Naive thymus-derived CD8-positive, alpha-beta T cell (primary cell): Measurements from ENCODE around the gene TMEM169. TPM values are rescaled to one million over a fixed set of nuclear protein-coding genes. Genes with fewer than 3 reads are reported as not detected.
"Not testable (repeated sequence)": the region's sequence is repeated elsewhere in the genome, so short reads cannot be mapped to it uniquely, and the experiment has no call there.

Experiments
- ATAC-seq, 2 donors: fragments of 150-1000 bp; cut with Tn5 transposase in 1 of 2; sonication (Bioruptor Pico), chemical (Tn5 transposase) in 1 of 2; 1 replicate in 1 of 2; 2 replicates in 1 of 2; pipeline ENCODE4 v1.10.0; 2021; ENCODE audit warnings: mild to moderate bottlenecking in 2 of 2, moderate library complexity in 2 of 2
- POLR2A ChIA-PET: fragments of 350-600 bp; sonication (Branson Sonifier 250); formaldehyde crosslinking; loops from one replicate; lab custom pipeline; 2021; ENCODE audit warnings: antibody characterized with exemption; lab: Charles Lee
- DNase-seq, 10 donors: peaks; one replicate each; pipeline versions ENCODE4 v3.0.0 to v3.0.0-alpha.2; 2020 to 2022
- H3K27ac Mint-ChIP-seq, 10 donors: one replicate each; pipeline ENCODE4 v1.8.0; 2020 to 2022; ENCODE audit warnings: mild to moderate bottlenecking in 10 of 10, mixed read lengths in 10 of 10, moderate library complexity in 4 of 10, inconsistent platforms in 1 of 10
- H3K27me3 Mint-ChIP-seq, 5 donors: one replicate each; pipeline ENCODE4 v1.8.0; 2021 to 2022; ENCODE audit warnings: mixed read lengths in 5 of 5
- H3K36me3 Mint-ChIP-seq, 3 donors: one replicate each; pipeline ENCODE4 v1.8.0; 2020 to 2022; ENCODE audit warnings: mixed read lengths in 3 of 3, mild to moderate bottlenecking in 2 of 3, inconsistent platforms in 1 of 3
- H3K4me1 Mint-ChIP-seq, 4 donors: one replicate each; pipeline ENCODE4 v1.8.0; 2021 to 2022; ENCODE audit warnings: mixed read lengths in 4 of 4
- H3K4me3 Mint-ChIP-seq, 10 donors: one replicate each; pipeline ENCODE4 v1.8.0; 2020 to 2022; ENCODE audit warnings: mild to moderate bottlenecking in 10 of 10, mixed read lengths in 10 of 10, moderate library complexity in 6 of 10, inconsistent platforms in 1 of 10
- H3K9me3 Mint-ChIP-seq, 9 donors: one replicate each; pipeline ENCODE4 v1.8.0; 2020 to 2022; ENCODE audit warnings: mixed read lengths in 9 of 9, mild to moderate bottlenecking in 3 of 9, inconsistent platforms in 1 of 9, moderate library complexity in 1 of 9
- polyA plus RNA-seq, 3 donors: library from polyadenylated mRNA; unstranded; fragments of 300-500 nt; fragmentation: Illumina TruSeq; gene quantifications; one replicate each; pipeline ENCODE4 v1.2.3, GENCODE V29; 2021
- total RNA-seq, 8 experiments: library from RNA in 2 of 8; stranded (reverse) in 2 of 8; gene quantifications; one replicate each; pipeline ENCODE4 v1.2.3 and lab custom pipeline; 2021 to 2026

The TMEM169 gene
- total and polyA plus RNA-seq, 5 experiments from 2014 or later: 0.73 to 4.1 (median 2.0) TPM

- H3K4me3 Mint-ChIP-seq: no peak overlapping the region
- peak overlapping the region in 4 of 10 donors; percentile 27 to 63 (median 30) for H3K27ac Mint-ChIP-seq
- POLR2A ChIA-PET: no interaction called here
These were observed 58.2 kb downstream of the TMEM169 start for GRCh38 chr2:216139884-216140283.

DNA sequence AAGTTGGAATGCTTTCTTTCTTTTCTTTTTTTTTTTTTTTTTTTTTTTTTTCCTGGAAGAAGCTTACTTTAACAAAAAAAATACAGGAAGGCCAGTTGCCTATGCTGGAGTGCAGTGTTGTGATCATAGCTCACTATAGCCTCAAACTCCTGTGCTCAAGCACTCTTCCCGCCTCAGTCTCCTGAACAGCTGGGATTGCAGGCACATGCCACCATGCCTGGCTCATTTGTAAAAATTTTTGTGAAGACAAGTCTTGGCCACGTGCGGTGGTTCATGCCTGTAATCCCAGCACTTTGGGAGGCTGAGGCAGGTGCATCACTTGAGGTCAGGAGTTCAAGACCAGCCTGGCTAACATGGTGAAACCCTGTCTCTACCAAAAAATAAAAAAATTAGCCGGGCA lies 59.8 kb downstream of the TMEM169 start:
- H3K27ac Mint-ChIP-seq, ATAC-seq: not testable (repeated sequence)
- POLR2A ChIA-PET: interaction anchor here (0.7 kb wide), 1 partner anchor 18 kb away, joined by 3 read pairs; no protein-coding TSS in a partner anchor

More at GRCh38 chr2:216139884-216140283, 58.2 kb downstream of the TMEM169 start:
- Mint-ChIP-seq H3K36me3 (peaks cover 10 to 81% (median 32%) of the 10 kb centered on the region in 3 donors), H3K27me3 (no peaks in the 10 kb centered on the region), H3K4me1 (peaks cover 7 to 36% (median 24%) of the 10 kb centered on the region in 4 donors), H3K9me3 (no peaks in the 10 kb centered on the region)
- DNase-seq (peak in 8 of 10 donors; percentile 5 to 64 (median 37)), ATAC-seq (peak; percentile 64 to 73)

GRCh38 chr2:216142540-216142939 lies 60.8 kb downstream of the TMEM169 start:
- H3K4me1 Mint-ChIP-seq: peaks cover 13 to 34% (median 26%) of the 10 kb centered on the region in 4 donors
- ATAC-seq (peak; percentile 89 to 94), DNase-seq (peak in 6 of 10 donors; percentile 3 to 38 (median 8))
- H3K27me3 Mint-ChIP-seq: no peaks in the 10 kb centered on the region
- POLR2A ChIA-PET: interaction anchor here (0.6 kb wide), 1 partner anchor 32 kb away, joined by 3 read pairs; no protein-coding TSS in a partner anchor
- peak overlapping the region in 6 of 10 donors; percentile 23 to 49 (median 37) for H3K27ac Mint-ChIP-seq
- peaks cover 13 to 57% (median 27%) of the 10 kb centered on the region in 3 donors for H3K36me3 Mint-ChIP-seq
- H3K4me3 Mint-ChIP-seq: peak overlapping the region in 2 of 10 donors; percentile 30 to 31
- no peaks in the 10 kb centered on the region for H3K9me3 Mint-ChIP-seq

More for the DNA sequence above, 59.8 kb downstream of the TMEM169 start:
- Mint-ChIP-seq H3K36me3 (peaks cover 8 to 65% (median 25%) of the 10 kb centered on the region in 3 donors), H3K4me1 (peaks cover 6 to 25% (median 20%) of the 10 kb centered on the region in 4 donors)
- H3K27me3 Mint-ChIP-seq, H3K9me3 Mint-ChIP-seq, H3K4me3 Mint-ChIP-seq, DNase-seq: not testable (repeated sequence)

- POLR2A ChIA-PET: interaction anchor here (0.6 to 0.7 kb wide), 2 partner anchors 188 to 1487 kb away, joined by 3 to 4 read pairs; no protein-coding TSS in a partner anchor
- Mint-ChIP-seq H3K27ac (no peak overlapping the region), H3K36me3 (peaks cover 10 to 40% (median 29%) of the 10 kb centered on the region in 3 donors), H3K4me3 (no peak overlapping the region), H3K4me1 (peaks cover 13 to 35% (median 23%) of the 10 kb centered on the region in 4 donors), H3K27me3 (no peaks in the 10 kb centered on the region), H3K9me3 (no peaks in the 10 kb centered on the region)
- ATAC-seq: no peak
- DNase-seq: no peak
These were observed 62.7 kb downstream of the TMEM169 start for GRCh38 chr2:216144372-216144771.

DNA sequence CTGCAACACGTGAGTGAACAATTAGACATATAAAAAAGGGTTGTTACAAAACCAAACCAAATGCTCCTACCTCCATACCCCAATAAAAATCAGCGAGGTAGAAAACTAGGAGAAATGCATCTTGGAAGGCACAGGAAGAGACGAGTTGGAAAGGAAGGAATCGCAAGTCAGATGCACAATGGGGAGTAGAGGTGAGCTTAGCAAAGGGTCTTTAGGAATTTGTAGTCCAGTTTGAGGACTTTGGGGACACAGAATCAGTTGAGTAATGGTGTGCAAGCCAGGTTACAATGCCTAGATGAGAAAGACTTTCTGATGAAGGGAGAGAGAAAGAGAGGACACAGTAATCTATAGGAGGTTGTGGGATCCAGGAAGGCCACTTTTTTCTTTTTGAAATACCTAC lies 63.1 kb downstream of the TMEM169 start:
- H3K9me3 Mint-ChIP-seq: no peaks in the 10 kb centered on the region
- H3K27ac Mint-ChIP-seq: no peak overlapping the region
- POLR2A ChIA-PET: no interaction called here
- H3K36me3 Mint-ChIP-seq: peaks cover 15 to 35% (median 25%) of the 10 kb centered on the region in 3 donors
- DNase-seq (no peak), ATAC-seq (no peak)
- H3K4me1 Mint-ChIP-seq: peaks cover 18 to 31% (median 24%) of the 10 kb centered on the region in 4 donors
- H3K27me3 Mint-ChIP-seq: no peaks in the 10 kb centered on the region
- no peak overlapping the region for H3K4me3 Mint-ChIP-seq

DNA sequence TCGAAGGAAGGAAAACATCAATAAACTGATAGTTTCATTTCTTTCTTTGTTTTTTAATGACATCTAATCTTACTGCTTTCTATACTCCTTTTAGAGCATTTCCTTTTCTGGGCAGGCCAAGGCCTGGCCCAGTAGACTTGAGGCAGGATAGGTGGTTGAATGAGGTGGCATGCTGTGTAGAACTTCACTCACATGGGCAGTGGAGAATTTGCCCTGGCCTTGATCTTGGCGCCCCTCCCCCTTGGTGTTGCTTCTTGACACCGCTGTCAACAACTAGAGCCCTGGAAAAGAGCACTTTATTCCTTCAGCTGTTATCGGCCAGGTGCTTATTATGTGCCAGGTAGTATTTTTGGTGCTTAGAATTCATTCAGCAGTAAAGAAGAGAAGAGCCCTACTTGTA lies 64.9 kb downstream of the TMEM169 start:
- no peak for ATAC-seq
- Mint-ChIP-seq H3K36me3 (peaks cover 16 to 19% (median 17%) of the 10 kb centered on the region in 3 donors), H3K4me1 (peaks cover 15 to 30% (median 24%) of the 10 kb centered on the region in 4 donors), H3K27me3 (no peaks in the 10 kb centered on the region), H3K27ac (peak overlapping the region in 8 of 10 donors; percentile 15 to 81 (median 56)), H3K9me3 (no peaks in the 10 kb centered on the region), H3K4me3 (no peak overlapping the region)
- no peak for DNase-seq
- POLR2A ChIA-PET: no interaction called here

DNA sequence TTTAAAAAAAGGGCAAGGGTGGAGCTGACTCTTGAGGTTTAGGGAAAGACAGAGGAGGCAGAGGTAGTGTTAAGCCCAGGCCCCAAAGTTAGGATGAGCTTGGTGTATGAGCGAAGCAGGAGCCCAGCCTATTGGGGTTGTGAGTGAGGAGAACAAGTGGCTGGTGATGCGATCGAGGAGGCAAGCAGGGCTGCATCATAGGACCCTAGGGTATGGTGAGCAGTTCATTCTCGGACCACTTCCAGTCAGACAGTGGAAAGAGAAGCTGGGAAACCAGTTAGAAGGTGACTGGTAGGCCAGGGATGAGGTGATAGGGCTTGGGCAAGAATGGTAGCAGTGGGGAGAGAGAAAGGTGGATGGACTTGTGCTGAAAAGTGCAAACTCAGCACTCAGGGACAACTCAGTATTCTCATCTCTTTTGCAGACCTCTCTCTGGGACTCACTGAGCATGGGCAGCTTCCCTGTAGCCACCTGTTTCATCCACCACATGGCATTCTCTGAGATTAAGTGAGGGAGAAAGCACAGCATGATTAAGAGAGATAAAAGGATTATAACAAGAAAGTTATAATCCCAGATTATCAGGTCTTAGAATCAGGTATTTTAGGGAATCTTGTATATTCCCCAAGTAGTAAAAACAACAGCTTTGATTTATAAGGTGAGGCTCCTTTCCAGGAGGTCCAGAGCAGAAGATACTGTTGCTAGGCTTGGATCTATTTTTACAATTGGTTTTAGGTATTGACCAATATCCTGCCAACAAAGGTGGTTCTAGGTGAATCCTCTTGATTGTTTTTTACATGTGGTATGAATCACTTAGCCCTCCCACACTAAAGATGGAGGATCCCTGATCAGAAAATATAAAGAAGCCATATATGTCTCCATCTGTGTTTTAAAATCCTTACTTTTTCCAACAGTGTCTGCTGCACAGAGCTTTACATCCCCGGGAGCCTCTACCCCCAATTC lies 65.7 kb downstream of the TMEM169 start:
- Mint-ChIP-seq H3K9me3 (no peaks in the 10 kb centered on the region), H3K4me3 (peak overlapping the region in 1 of 10 donors; percentile 49), H3K36me3 (peaks cover 10 to 17% (median 16%) of the 10 kb centered on the region in 3 donors), H3K27me3 (no peaks in the 10 kb centered on the region), H3K4me1 (peaks cover 16 to 31% (median 24%) of the 10 kb centered on the region in 4 donors), H3K27ac (peak overlapping the region in 8 of 10 donors; percentile 5 to 81 (median 56))
- POLR2A ChIA-PET: interaction anchor here (0.6 kb wide), 1 partner anchor 68 kb away, joined by 3 read pairs; no protein-coding TSS in a partner anchor
- no peak for DNase-seq
- ATAC-seq: no peak

GRCh38 chr2:216148983-216149382 lies 67.3 kb downstream of the TMEM169 start:
- H3K4me1 Mint-ChIP-seq: peaks cover 21 to 38% (median 30%) of the 10 kb centered on the region in 4 donors
- no peaks in the 10 kb centered on the region for H3K27me3 Mint-ChIP-seq
- no peaks in the 10 kb centered on the region for H3K9me3 Mint-ChIP-seq
- H3K4me3 Mint-ChIP-seq: no peak overlapping the region
- H3K27ac Mint-ChIP-seq: peak overlapping the region in 4 of 10 donors; percentile 21 to 40 (median 36)
- ATAC-seq (no peak), DNase-seq (no peak)
- H3K36me3 Mint-ChIP-seq: peaks cover 0 to 17% (median 15%) of the 10 kb centered on the region in 3 donors
- POLR2A ChIA-PET: no interaction called here

DNA sequence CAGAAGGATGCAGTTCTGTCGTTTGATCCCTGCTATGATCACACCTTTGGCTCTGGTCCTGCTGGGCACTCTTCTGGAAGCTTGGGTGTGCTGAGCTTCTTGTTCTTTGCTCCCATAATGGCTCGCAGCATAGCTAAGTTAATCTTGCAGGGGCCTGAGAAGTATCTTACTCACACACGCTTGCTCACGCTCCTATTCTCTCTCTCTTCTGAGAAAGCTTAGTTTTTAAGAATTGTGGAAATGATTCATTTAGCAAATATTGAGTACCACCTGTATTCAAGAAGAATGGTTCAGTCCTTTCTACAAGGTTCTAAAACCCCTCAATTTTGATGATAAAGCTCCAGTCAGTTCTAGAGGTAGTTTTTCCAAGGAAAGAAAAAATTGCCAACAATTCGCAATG lies 68.0 kb downstream of the TMEM169 start:
- Mint-ChIP-seq H3K27ac (peak overlapping the region in 6 of 10 donors; percentile 0 to 60 (median 30)), H3K36me3 (peaks cover 0 to 20% (median 17%) of the 10 kb centered on the region in 3 donors), H3K9me3 (no peaks in the 10 kb centered on the region), H3K4me1 (peaks cover 21 to 44% (median 35%) of the 10 kb centered on the region in 4 donors), H3K4me3 (peak overlapping the region in 1 of 10 donors; percentile 42), H3K27me3 (no peaks in the 10 kb centered on the region)
- POLR2A ChIA-PET: no interaction called here
- no peak for DNase-seq
- ATAC-seq: no peak

- POLR2A ChIA-PET: no interaction called here
- ATAC-seq (no peak), DNase-seq (no peak)
- Mint-ChIP-seq H3K27ac (peak overlapping the region in 8 of 10 donors; percentile 2 to 86 (median 40)), H3K9me3 (no peaks in the 10 kb centered on the region), H3K4me1 (peaks cover 22 to 48% (median 37%) of the 10 kb centered on the region in 4 donors), H3K27me3 (no peaks in the 10 kb centered on the region), H3K36me3 (peaks cover 0 to 26% (median 17%) of the 10 kb centered on the region in 3 donors), H3K4me3 (no peak overlapping the region)
These were observed 69.8 kb downstream of the TMEM169 start for GRCh38 chr2:216151313-216152025.
